Left lobe of liver (tissue), 2 donors: ENCODE results near the gene KIAA0319L. TPM values are rescaled to one million over a fixed set of nuclear protein-coding genes. Genes with fewer than 3 reads are reported as not detected.
A peak's percentile ranks its signal among the peaks of the same experiment; 100 is the strongest.

Experiments used
- ATAC-seq: fragments of 200-7000 bp; cut with Tn5 transposase; one replicate; pipeline ENCODE4 v1.9.1; 2020; ENCODE audit warnings: mild to moderate bottlenecking, moderate library complexity
- DNase-seq: peaks from one replicate; pipeline ENCODE4 v3.0.0-alpha.2; 2020; ENCODE audit warnings: low spot score
- total RNA-seq: library from RNA; stranded (reverse); gene quantifications from one replicate; pipeline ENCODE4 v1.2.1, GENCODE V29; 2021
- donor health status: DM: no; HTN: no; CAD: no; lungs with moderate emphysema.
- donor health status: DM: no; HTN: yes; CAD: no.

Gene KIAA0319L
- total RNA-seq, 1 donor from 2014 or later: 49.2 TPM

- DNase-seq (no peak), ATAC-seq (peak; percentile 68)
Measured at GRCh38 chr1:35539824-35540261, 17.4 kb downstream of the KIAA0319L start.

GRCh38 chr1:35539073-35539823 is 18.0 kb downstream of the KIAA0319L start:
- no peak for DNase-seq
- ATAC-seq: peak; percentile 61

- ATAC-seq: no peak
- no peak for DNase-seq
Measured at GRCh38 chr1:35537806-35538205, 19.4 kb downstream of the KIAA0319L start.

- no peak for DNase-seq
- ATAC-seq: no peak
Measured at GRCh38 chr1:35536556-35537162, 20.5 kb downstream of the KIAA0319L start.

GRCh38 chr1:35535243-35535642 is 22.0 kb downstream of the KIAA0319L start:
- no peak for ATAC-seq
- DNase-seq: no peak

GRCh38 chr1:35533586-35533985 is 23.6 kb downstream of the KIAA0319L start:
- ATAC-seq (no peak), DNase-seq (no peak)

- ATAC-seq (no peak), DNase-seq (no peak)
Measured at GRCh38 chr1:35532497-35533223, 24.5 kb downstream of the KIAA0319L start.

- ATAC-seq: no peak
- no peak for DNase-seq
Measured at GRCh38 chr1:35531368-35531767, 25.8 kb downstream of the KIAA0319L start.

GRCh38 chr1:35530946-35531345 is 26.3 kb downstream of the KIAA0319L start:
- no peak for DNase-seq
- ATAC-seq: no peak

- DNase-seq: no peak
- no peak for ATAC-seq
Measured at GRCh38 chr1:35530168-35530567, 27.0 kb downstream of the KIAA0319L start.

GRCh38 chr1:35524106-35524505 is 33.1 kb downstream of the KIAA0319L start:
- DNase-seq: no peak
- ATAC-seq: no peak

GRCh38 chr1:35519432-35519831 is 37.8 kb downstream of the KIAA0319L start:
- ATAC-seq: no peak
- DNase-seq: no peak

- DNase-seq (no peak), ATAC-seq (no peak)
Measured at GRCh38 chr1:35518183-35518582, 39.0 kb downstream of the KIAA0319L start.

- ATAC-seq: no peak
- DNase-seq: no peak
Measured at GRCh38 chr1:35511305-35511704, 45.9 kb downstream of the KIAA0319L start.

- DNase-seq (no peak), ATAC-seq (peak; percentile 53)
Measured at GRCh38 chr1:35509558-35509957, 47.6 kb downstream of the KIAA0319L start.

GRCh38 chr1:35507947-35508346 is 49.3 kb downstream of the KIAA0319L start:
- no peak for ATAC-seq

GRCh38 chr1:35506960-35507912 is 50.0 kb downstream of the KIAA0319L start:
- DNase-seq: no peak
- no peak for ATAC-seq

More at GRCh38 chr1:35507947-35508346, 49.3 kb downstream of the KIAA0319L start:
- no peak for DNase-seq

- ATAC-seq (peak; percentile 43), DNase-seq (no peak)
Measured at GRCh38 chr1:35505911-35506798, 51.0 kb downstream of the KIAA0319L start.

GRCh38 chr1:35502242-35502641 is 55.0 kb downstream of the KIAA0319L start:
- ATAC-seq (no peak), DNase-seq (no peak)

- DNase-seq (no peak), ATAC-seq (no peak)
Measured at GRCh38 chr1:35500439-35500838, 56.8 kb downstream of the KIAA0319L start.
